HCT116 (cell line): Measurements from ENCODE around the gene SLC8A1. TPM values are rescaled to one million over a fixed set of nuclear protein-coding genes. Genes with fewer than 3 reads are reported as not detected.

ENCODE experiments used
- ATAC-seq: fragments of 200-7000 bp; cut with Tn5 transposase; 2 replicates; pipeline ENCODE4 v1.9.1; 2020; ENCODE audit warnings: mild to moderate bottlenecking, moderate library complexity
- BruUV-seq: library from RNA; stranded (reverse); fragments of 400-500 nt; replicated peaks from 2 replicates; lab custom pipeline; 2021; lab: Mats Ljungman, UMichigan
- CTCF ChIA-PET: fragments of 300-600 bp; sonication (Branson Sonifier 250); formaldehyde crosslinking; loops from one replicate; lab custom pipeline; 2021; ENCODE audit warnings: antibody characterized with exemption; lab: Charles Lee
- POLR2A ChIA-PET: fragments of 300-600, 350-600 bp; sonication (Branson Sonifier 250); formaldehyde crosslinking; loops from one replicate; lab custom pipeline; 2021; ENCODE audit warnings: antibody characterized with exemption; lab: Charles Lee
- RAD21 ChIA-PET, 2 experiments: fragments of 300-600 bp; sonication (Branson Sonifier 250); formaldehyde crosslinking; loops; one replicate each; lab custom pipeline; 2023; ENCODE audit warnings: low total read pairs in 2 of 2; ENCODE audit not compliant: uncharacterized antibody in 2 of 2, unreplicated experiment in 2 of 2, low non-redundant PET in 1 of 2; lab: Charles Lee
- DNase-seq: peaks from one replicate; pipeline ENCODE4 v3.0.0-alpha.2; 2010; ENCODE audit warnings: low read depth, low spot score
- H2AFZ ChIP-seq: fragments of 200-600 bp; shearing (Covaris generic), sonication (generic); 2 replicates; pipeline ENCODE4 v1.6.1; 2017; ENCODE audit warnings: low read depth, mixed run types, mixed read lengths, antibody characterized with exemption, low read length; ENCODE audit not compliant: poor library complexity, severe bottlenecking
- H3K27ac ChIP-seq: 2 replicates; pipeline ENCODE4 v1.5.1; 2012; ENCODE audit warnings: low read depth, low read length
- H3K27me3 ChIP-seq: fragments of 200-600 bp; sonication (generic); 2 replicates; pipeline ENCODE4 v1.6.1; 2016; ENCODE audit warnings: mixed run types, low read length, mixed read lengths; ENCODE audit not compliant: insufficient read depth
- H3K36me3 ChIP-seq, 2 experiments: fragments of 200-500 bp in 1 of 2; fragments of 200-600 bp in 1 of 2; sonication (Bioruptor generic) in 1 of 2; sonication (generic) in 1 of 2; 2 replicates each; pipeline versions ENCODE4 v1.5.1 to v1.6.1; 2014 to 2016; ENCODE audit warnings: low read length in 2 of 2, inconsistent platforms in 1 of 2, mixed read lengths in 1 of 2, mixed run types in 1 of 2; ENCODE audit not compliant: insufficient read depth in 2 of 2, control insufficient read depth in 1 of 2
- H3K4me1 ChIP-seq, 2 experiments: fragments of 200-600 bp in 1 of 2; sonication (generic) in 1 of 2; 2 replicates each; pipeline versions ENCODE4 v1.5.1 to v1.6.1; 2012 to 2017; ENCODE audit warnings: low read length in 2 of 2, inconsistent platforms in 1 of 2, mild to moderate bottlenecking in 1 of 2, mixed read lengths in 1 of 2, mixed run types in 1 of 2, moderate library complexity in 1 of 2; ENCODE audit not compliant: insufficient read depth in 2 of 2, control insufficient read depth in 1 of 2
- H3K4me2 ChIP-seq: fragments of 200-600 bp; sonication (generic); 2 replicates; pipeline ENCODE4 v1.6.1; 2017; ENCODE audit warnings: mixed run types, low read length, mixed read lengths
- H3K4me3 ChIP-seq, 2 experiments: fragments of 200-600 bp in 1 of 2; sonication (generic) in 1 of 2; replicated peaks in 1 of 2; 2 replicates each; pipeline ENCODE4 v1.5.1; 2011 to 2016; ENCODE audit warnings: low read length in 2 of 2, control low read depth in 1 of 2, low read depth in 1 of 2, mild to moderate bottlenecking in 1 of 2, mixed read lengths in 1 of 2, mixed run types in 1 of 2
- H3K79me2 ChIP-seq: fragments of 200-600 bp; sonication (generic); 2 replicates; pipeline ENCODE4 v1.6.1; 2017; ENCODE audit warnings: mild to moderate bottlenecking, mixed run types, low read length, moderate library complexity, mixed read lengths; ENCODE audit not compliant: insufficient read depth
- H3K9ac ChIP-seq: fragments of 200-600 bp; sonication (generic); 2 replicates; pipeline ENCODE4 v1.6.1; 2016; ENCODE audit warnings: low read length, mixed read lengths
- H3K9me2 ChIP-seq: fragments of 200-600 bp; sonication (generic), shearing (Covaris generic); 2 replicates; pipeline ENCODE4 v1.6.1; 2017; ENCODE audit warnings: mixed run types, mild to moderate bottlenecking, moderate library complexity; ENCODE audit not compliant: insufficient read depth
- H3K9me3 ChIP-seq, 2 experiments: fragments of 200-500 bp in 1 of 2; fragments of 200-600 bp in 1 of 2; sonication (Bioruptor generic) in 1 of 2; sonication (generic) in 1 of 2; 2 replicates each; pipeline ENCODE4 v1.6.1; 2014 to 2017; ENCODE audit warnings: low read length in 2 of 2, mixed read lengths in 2 of 2, inconsistent platforms in 1 of 2, low read depth in 1 of 2, mild to moderate bottlenecking in 1 of 2, mixed run types in 1 of 2, moderate library complexity in 1 of 2; ENCODE audit not compliant: control insufficient read depth in 1 of 2, insufficient read depth in 1 of 2
- H4K20me1 ChIP-seq: fragments of 200-600 bp; sonication (generic), shearing (Covaris generic); 2 replicates; pipeline ENCODE4 v1.6.1; 2017; ENCODE audit warnings: mixed run types, mild to moderate bottlenecking, moderate library complexity; ENCODE audit not compliant: insufficient read depth
- CBX3 ChIP-seq: IDR thresholded peaks from 2 replicates; pipeline ENCODE4 v1.6.1; 2012; ENCODE audit warnings: low read depth
- CTCF ChIP-seq, 3 experiments: fragments of 200-600 bp in 1 of 3; sonication (generic) in 1 of 3; IDR thresholded peaks in 2 of 3; conservative IDR thresholded peaks in 1 of 3; 2 replicates each; pipeline ENCODE4 v1.5.1; 2012 to 2017; ENCODE audit warnings: low read depth in 2 of 3, low read length in 2 of 3, antibody characterized with exemption in 1 of 3, borderline replicate concordance in 1 of 3, control low read depth in 1 of 3, mild to moderate bottlenecking in 1 of 3, mixed read lengths in 1 of 3, mixed run types in 1 of 3, moderate library complexity in 1 of 3; ENCODE audit not compliant: insufficient read depth in 1 of 3
- ELF1 ChIP-seq: IDR thresholded peaks from 2 replicates; pipeline ENCODE4 v1.6.1; 2012; ENCODE audit warnings: low read depth, borderline replicate concordance
- EZH2 ChIP-seq: fragments of 200-600 bp; sonication (generic); IDR thresholded peaks from 2 replicates; pipeline ENCODE4 v1.6.1; 2017; ENCODE audit warnings: antibody characterized with exemption, mixed run types
- EZH2phosphoT487 ChIP-seq: fragments of 200-600 bp; IDR thresholded peaks from 2 replicates; pipeline ENCODE4 v1.6.1; 2018; ENCODE audit warnings: antibody characterized with exemption, borderline replicate concordance
- FOSL1 ChIP-seq: IDR thresholded peaks from 2 replicates; pipeline ENCODE4 v1.6.1; 2012; ENCODE audit warnings: low read depth
- JUND ChIP-seq: IDR thresholded peaks from 2 replicates; pipeline ENCODE4 v1.6.1; 2012
- POLR2A ChIP-seq: IDR thresholded peaks from 2 replicates; pipeline ENCODE4 v1.7.0; 2011; ENCODE audit warnings: borderline replicate concordance; ENCODE audit not compliant: insufficient read depth, insufficient read length; ENCODE audit errors: extremely low read depth
- POLR2AphosphoS5 ChIP-seq: IDR thresholded peaks from 2 replicates; pipeline ENCODE4 v1.6.1; 2011; ENCODE audit warnings: mild to moderate bottlenecking, low read depth, low read length, moderate library complexity
- RAD21 ChIP-seq: IDR thresholded peaks from 2 replicates; pipeline ENCODE4 v1.6.1; 2012; ENCODE audit warnings: low read depth, mild to moderate bottlenecking
- SIN3A ChIP-seq: IDR thresholded peaks from 2 replicates; pipeline ENCODE4 v1.6.1; 2012; ENCODE audit warnings: low read depth
- SP1 ChIP-seq: IDR thresholded peaks from 2 replicates; pipeline ENCODE4 v1.6.1; 2012; ENCODE audit warnings: low read depth
- TCF7L2 ChIP-seq: IDR thresholded peaks from 2 replicates; pipeline ENCODE4 v1.7.0; 2011; ENCODE audit warnings: borderline replicate concordance, inconsistent platforms; ENCODE audit not compliant: insufficient read depth, insufficient read length; ENCODE audit errors: extremely low read depth
- YY1 ChIP-seq: IDR thresholded peaks from 2 replicates; pipeline ENCODE4 v1.6.1; 2011; ENCODE audit warnings: low read length, low read depth, moderate library complexity, mild to moderate bottlenecking; ENCODE audit not compliant: insufficient replicate concordance; ENCODE audit errors: extremely low read depth
- ZFX ChIP-seq: fragments of 450-650 bp; IDR thresholded peaks from 2 replicates; pipeline ENCODE4 v1.6.1; 2017
- ZNF274 ChIP-seq: fragments of 200-500 bp; sonication (Bioruptor generic); IDR thresholded peaks from 2 replicates; pipeline ENCODE4 v1.6.1; 2014; ENCODE audit warnings: mild to moderate bottlenecking, low read depth, low read length, inconsistent platforms
- intact Hi-C: fragments of 100-400 bp; cut with micrococcal nuclease; formaldehyde crosslinking; loops from 2 replicates; pipeline ENCODE4 v1.10.0; 2022
- total RNA-seq: library from RNA; stranded (reverse); gene quantifications from one replicate; pipeline ENCODE4 v1.2.1, GENCODE V29; 2021; ENCODE audit not compliant: unreplicated experiment
- TF ChIP-seq, protein P1 (sequence below): IDR thresholded peaks from 2 replicates; pipeline ENCODE4 v1.6.1; 2012; ENCODE audit warnings: low read depth
- TF ChIP-seq, protein P2 (sequence below): IDR thresholded peaks from 2 replicates; pipeline ENCODE4 v1.6.1; 2012
- TF ChIP-seq, protein P3 (sequence below): IDR thresholded peaks from 2 replicates; pipeline ENCODE4 v1.6.1; 2011; ENCODE audit warnings: mild to moderate bottlenecking, low read length, moderate library complexity; ENCODE audit not compliant: insufficient replicate concordance; ENCODE audit errors: extremely low read depth
- TF ChIP-seq, protein P4 (sequence below): IDR thresholded peaks from 2 replicates; pipeline ENCODE4 v1.6.1; 2012

The SLC8A1 gene
- total RNA-seq, 1 experiment from 2014 or later = 0.07 TPM

DNA sequence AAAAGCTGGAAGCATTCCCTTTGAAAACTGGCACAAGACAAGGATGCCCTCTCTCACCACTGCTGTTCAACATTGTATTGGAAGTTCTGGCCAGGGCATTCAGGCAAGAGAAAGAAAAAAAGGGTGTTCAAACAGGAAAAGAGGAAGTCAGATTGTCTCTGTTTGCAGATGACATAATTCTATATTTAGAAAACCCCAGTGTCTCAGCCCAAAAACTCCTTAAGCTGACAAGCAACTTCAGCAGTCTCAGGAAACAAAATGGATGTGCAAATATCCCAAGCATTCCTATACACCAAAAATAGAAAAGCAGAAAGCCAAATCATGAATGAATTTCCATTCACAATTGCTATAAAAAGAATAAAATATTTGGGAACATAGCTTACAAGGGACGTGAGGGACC lies 11.1 kb downstream of the SLC8A1 start:
- Histone ChIP-seq H3K9me3 (no peaks in the 10 kb centered on the region), H3K79me2 (no peaks in the 10 kb centered on the region), H3K4me1 (peaks cover 0 to 6% of the 10 kb centered on the region in 2 experiments; a peak in 2 of 4 replicates), H3K27ac (no peak overlapping the region), H4K20me1 (no peaks in the 10 kb centered on the region), H3K4me2 (no peak overlapping the region), H2AFZ (no peak overlapping the region), H3K36me3 (no peaks in the 10 kb centered on the region), H3K9me2 (no peaks in the 10 kb centered on the region), H3K27me3 (no peaks in the 10 kb centered on the region), H3K4me3 (no peak overlapping the region), H3K9ac (no peak overlapping the region)
- ChIA-PET RAD21 (no interaction called here), CTCF (no interaction called here), POLR2A (no interaction called here)
- no peak for TF ChIP-seq ELF1
- TF ChIP-seq CTCF (IDR thresholded peaks at IDR 0.05 in 2 of 3, conservative IDR thresholded peaks at IDR 0.05 in 1 of 3; ENCODE audit: borderline replicate concordance in 1 of 3, insufficient read depth in 1 of 3, low read depth in 2 of 3, low read length in 2 of 3) = no peak
- TF ChIP-seq SP1 = no peak
- no peak for TF ChIP-seq EZH2
- no peak for TF ChIP-seq YY1
- TF ChIP-seq, protein P1, sequence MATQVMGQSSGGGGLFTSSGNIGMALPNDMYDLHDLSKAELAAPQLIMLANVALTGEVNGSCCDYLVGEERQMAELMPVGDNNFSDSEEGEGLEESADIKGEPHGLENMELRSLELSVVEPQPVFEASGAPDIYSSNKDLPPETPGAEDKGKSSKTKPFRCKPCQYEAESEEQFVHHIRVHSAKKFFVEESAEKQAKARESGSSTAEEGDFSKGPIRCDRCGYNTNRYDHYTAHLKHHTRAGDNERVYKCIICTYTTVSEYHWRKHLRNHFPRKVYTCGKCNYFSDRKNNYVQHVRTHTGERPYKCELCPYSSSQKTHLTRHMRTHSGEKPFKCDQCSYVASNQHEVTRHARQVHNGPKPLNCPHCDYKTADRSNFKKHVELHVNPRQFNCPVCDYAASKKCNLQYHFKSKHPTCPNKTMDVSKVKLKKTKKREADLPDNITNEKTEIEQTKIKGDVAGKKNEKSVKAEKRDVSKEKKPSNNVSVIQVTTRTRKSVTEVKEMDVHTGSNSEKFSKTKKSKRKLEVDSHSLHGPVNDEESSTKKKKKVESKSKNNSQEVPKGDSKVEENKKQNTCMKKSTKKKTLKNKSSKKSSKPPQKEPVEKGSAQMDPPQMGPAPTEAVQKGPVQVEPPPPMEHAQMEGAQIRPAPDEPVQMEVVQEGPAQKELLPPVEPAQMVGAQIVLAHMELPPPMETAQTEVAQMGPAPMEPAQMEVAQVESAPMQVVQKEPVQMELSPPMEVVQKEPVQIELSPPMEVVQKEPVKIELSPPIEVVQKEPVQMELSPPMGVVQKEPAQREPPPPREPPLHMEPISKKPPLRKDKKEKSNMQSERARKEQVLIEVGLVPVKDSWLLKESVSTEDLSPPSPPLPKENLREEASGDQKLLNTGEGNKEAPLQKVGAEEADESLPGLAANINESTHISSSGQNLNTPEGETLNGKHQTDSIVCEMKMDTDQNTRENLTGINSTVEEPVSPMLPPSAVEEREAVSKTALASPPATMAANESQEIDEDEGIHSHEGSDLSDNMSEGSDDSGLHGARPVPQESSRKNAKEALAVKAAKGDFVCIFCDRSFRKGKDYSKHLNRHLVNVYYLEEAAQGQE = no peak
- no peak for TF ChIP-seq SIN3A
- TF ChIP-seq FOSL1 = no peak
- TF ChIP-seq ZNF274 = no peak
- TF ChIP-seq RAD21 = no peak
- TF ChIP-seq, protein P2, sequence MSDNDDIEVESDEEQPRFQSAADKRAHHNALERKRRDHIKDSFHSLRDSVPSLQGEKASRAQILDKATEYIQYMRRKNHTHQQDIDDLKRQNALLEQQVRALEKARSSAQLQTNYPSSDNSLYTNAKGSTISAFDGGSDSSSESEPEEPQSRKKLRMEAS = no peak
- no peak for TF ChIP-seq CBX3
- TF ChIP-seq, protein P3, sequence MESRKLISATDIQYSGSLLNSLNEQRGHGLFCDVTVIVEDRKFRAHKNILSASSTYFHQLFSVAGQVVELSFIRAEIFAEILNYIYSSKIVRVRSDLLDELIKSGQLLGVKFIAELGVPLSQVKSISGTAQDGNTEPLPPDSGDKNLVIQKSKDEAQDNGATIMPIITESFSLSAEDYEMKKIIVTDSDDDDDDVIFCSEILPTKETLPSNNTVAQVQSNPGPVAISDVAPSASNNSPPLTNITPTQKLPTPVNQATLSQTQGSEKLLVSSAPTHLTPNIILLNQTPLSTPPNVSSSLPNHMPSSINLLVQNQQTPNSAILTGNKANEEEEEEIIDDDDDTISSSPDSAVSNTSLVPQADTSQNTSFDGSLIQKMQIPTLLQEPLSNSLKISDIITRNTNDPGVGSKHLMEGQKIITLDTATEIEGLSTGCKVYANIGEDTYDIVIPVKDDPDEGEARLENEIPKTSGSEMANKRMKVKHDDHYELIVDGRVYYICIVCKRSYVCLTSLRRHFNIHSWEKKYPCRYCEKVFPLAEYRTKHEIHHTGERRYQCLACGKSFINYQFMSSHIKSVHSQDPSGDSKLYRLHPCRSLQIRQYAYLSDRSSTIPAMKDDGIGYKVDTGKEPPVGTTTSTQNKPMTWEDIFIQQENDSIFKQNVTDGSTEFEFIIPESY = no peak
- no peak for TF ChIP-seq ZFX
- no peak for TF ChIP-seq POLR2A
- TF ChIP-seq, protein P4, sequence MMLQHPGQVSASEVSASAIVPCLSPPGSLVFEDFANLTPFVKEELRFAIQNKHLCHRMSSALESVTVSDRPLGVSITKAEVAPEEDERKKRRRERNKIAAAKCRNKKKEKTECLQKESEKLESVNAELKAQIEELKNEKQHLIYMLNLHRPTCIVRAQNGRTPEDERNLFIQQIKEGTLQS = no peak
- no peak for TF ChIP-seq POLR2AphosphoS5
- TF ChIP-seq EZH2phosphoT487 = no peak
- no peak for TF ChIP-seq JUND
- TF ChIP-seq TCF7L2 = no peak
- no TSS peak for BruUV-seq
- intact Hi-C loops = no loop called here
- no peak for ATAC-seq
- no peak for DNase-seq
